K562 (cell line): Measurements from ENCODE around the gene EMID1. TPM values are rescaled to one million over a fixed set of nuclear protein-coding genes. Genes with fewer than 3 reads are reported as not detected.
A peak's percentile ranks its signal among the peaks of the same experiment; 100 is the strongest.

Experiments used
- ATAC-seq: fragments of 200-7000 bp; cut with Tn5 transposase; 3 replicates; pipeline ENCODE4 v1.9.1; 2020; ENCODE audit warnings: moderate library complexity
- BruUV-seq: library from RNA; stranded (reverse); fragments of 400-500 nt; replicated peaks from 2 replicates; lab custom pipeline; 2021; lab: Mats Ljungman, UMichigan
- CTCF ChIA-PET: fragments of 300-600 bp; formaldehyde crosslinking; extraction: SDS; loops from one replicate; lab custom pipeline; 2021; ENCODE audit warnings: low intra/inter-chr PET ratio; lab: Yijun Ruan, JAX
- POLR2A ChIA-PET: fragments of 300-600, 350-650 bp; sonication (Branson Sonifier 250); formaldehyde crosslinking; extraction: SDS; loops from one replicate; lab custom pipeline; 2021; ENCODE audit warnings: antibody characterized with exemption, inconsistent platforms; lab: Yijun Ruan, JAX
- DNase-seq, 4 experiments: peaks; one replicate each; pipeline versions ENCODE4 v3.0.0 to v3.0.0-alpha.2; 2011 to 2018; ENCODE audit warnings: low spot score in 3 of 4, mixed read lengths in 3 of 4; ENCODE audit errors: extremely low read depth in 1 of 4
- FAIRE-seq: peaks from 2 replicates; lab custom pipeline; 2011; peaks lifted over from hg19 to GRCh38; lab: Jason Lieb, UNC
- H2AFZ ChIP-seq: 2 replicates; pipeline ENCODE4 v1.6.0; 2011; ENCODE audit warnings: low read depth, low read length, control low read depth, inconsistent platforms
- H3K27ac ChIP-seq: fragments of 200-600 bp; 3 replicates; pipeline ENCODE4 v1.8.0; 2011; ENCODE audit warnings: low read depth, mild to moderate bottlenecking, control low read depth, inconsistent platforms, low read length, moderate library complexity, mixed read lengths; ENCODE audit errors: extremely low read depth
- H3K27me3 ChIP-seq, 2 experiments: fragments of 300-600 bp in 1 of 2; 2 replicates in 1 of 2; 3 replicates in 1 of 2; pipeline versions ENCODE4 v1.6.0 to v1.8.0; 2011; ENCODE audit warnings: inconsistent platforms in 2 of 2, low read length in 2 of 2, mild to moderate bottlenecking in 1 of 2, mixed read lengths in 1 of 2, moderate library complexity in 1 of 2; ENCODE audit not compliant: control insufficient read depth in 2 of 2, insufficient read depth in 2 of 2
- H3K36me3 ChIP-seq: fragments of 300-600 bp; 3 replicates; pipeline ENCODE4 v1.8.0; 2011; ENCODE audit warnings: mild to moderate bottlenecking, low read length, inconsistent platforms; ENCODE audit not compliant: control insufficient read depth, insufficient read depth
- H3K4me1 ChIP-seq, 2 experiments: fragments of 200-600 bp in 1 of 2; replicated peaks in 1 of 2; 2 replicates in 1 of 2; 3 replicates in 1 of 2; pipeline versions ENCODE4 v1.5.1 to v1.8.0; 2011; ENCODE audit warnings: inconsistent platforms in 2 of 2, low read length in 2 of 2, mild to moderate bottlenecking in 1 of 2, mixed read lengths in 1 of 2, moderate library complexity in 1 of 2; ENCODE audit not compliant: control insufficient read depth in 2 of 2, insufficient read depth in 2 of 2
- H3K4me2 ChIP-seq: 2 replicates; pipeline ENCODE4 v1.6.1; 2011; ENCODE audit warnings: low read length, control low read depth, inconsistent platforms, mixed read lengths; ENCODE audit not compliant: insufficient read depth
- H3K4me3 ChIP-seq: fragments of 200-600 bp; sonication (generic), shearing (Covaris generic); 2 replicates; pipeline ENCODE4 v1.5.1; 2016; ENCODE audit warnings: control low read depth, inconsistent platforms
- H3K79me2 ChIP-seq: fragments of 200-600 bp; 3 replicates; pipeline ENCODE4 v1.8.0; 2011; ENCODE audit warnings: low read length, inconsistent platforms; ENCODE audit not compliant: control insufficient read depth, insufficient read depth
- H3K9ac ChIP-seq, 2 experiments: 2 replicates each; pipeline versions ENCODE4 v1.6.0 to v1.6.1; 2011; ENCODE audit warnings: low read depth in 2 of 2, low read length in 2 of 2, control low read depth in 1 of 2, inconsistent platforms in 1 of 2, mild to moderate bottlenecking in 1 of 2, mixed read lengths in 1 of 2; ENCODE audit not compliant: insufficient read depth in 1 of 2
- H3K9me1 ChIP-seq: one replicate; pipeline ENCODE4 v1.6.0; 2011; ENCODE audit warnings: inconsistent platforms, mild to moderate bottlenecking, low read length, moderate library complexity; ENCODE audit not compliant: control insufficient read depth, insufficient read depth
- H3K9me3 ChIP-seq: replicated peaks from 2 replicates; pipeline ENCODE4 v1.5.1; 2011; ENCODE audit warnings: low read depth, low read length, inconsistent platforms; ENCODE audit not compliant: control insufficient read depth, insufficient read depth
- H4K20me1 ChIP-seq: replicated peaks from 2 replicates; pipeline ENCODE4 v1.6.1; 2011; ENCODE audit warnings: low read length, inconsistent platforms, mixed read lengths; ENCODE audit not compliant: control insufficient read depth, insufficient read depth
- CBX8 ChIP-seq: fragments of 200-600 bp; sonication (generic); IDR thresholded peaks from 2 replicates; pipeline ENCODE4 v1.6.1; 2012; ENCODE audit warnings: borderline replicate concordance, mixed run types, low read depth, mild to moderate bottlenecking, moderate library complexity, mixed read lengths, low read length, control low read depth, inconsistent platforms; ENCODE audit not compliant: poor library complexity, severe bottlenecking; ENCODE audit errors: extremely low read depth
- CHCHD3 ChIP-seq: fragments of 250-450 bp; sonication (Bioruptor Pico); IDR thresholded peaks from 2 replicates; pipeline ENCODE4 v2.1.2; 2022; ENCODE audit warnings: mild to moderate bottlenecking
- FOXJ2 ChIP-seq: fragments of 200-800 bp; sonication (Bioruptor generic); IDR thresholded peaks from 2 replicates; pipeline ENCODE4 v1.6.1; 2016; ENCODE audit warnings: missing genetic modification characterization, missing compliant biosample characterization
- NCOA1 ChIP-seq: fragments of 450-650 bp; IDR thresholded peaks from 2 replicates; pipeline ENCODE4 v1.6.1; 2016; ENCODE audit warnings: low read depth
- NR2F6 ChIP-seq: fragments of 450-650 bp; formaldehyde crosslinking; IDR thresholded peaks from 2 replicates; pipeline ENCODE4 v1.4.0; 2020; ENCODE audit warnings: mild to moderate bottlenecking
- RBM14 ChIP-seq: fragments of 200-400 bp; formaldehyde crosslinking; IDR thresholded peaks from 2 replicates; pipeline ENCODE4 v1.6.1; 2018; ENCODE audit warnings: low read depth, mild to moderate bottlenecking, low read length, moderate library complexity, borderline replicate concordance; ENCODE audit not compliant: insufficient read depth
- TGIF2 ChIP-seq: sonication (generic); formaldehyde crosslinking; IDR thresholded peaks from 2 replicates; pipeline ENCODE4 v1.8.1; 2022; ENCODE audit warnings: mild to moderate bottlenecking, missing genetic modification reagents, moderate library complexity
- ZFP1 ChIP-seq: fragments of 450-650 bp; formaldehyde crosslinking; IDR thresholded peaks from 2 replicates; pipeline ENCODE4 v1.4.0; 2020; ENCODE audit warnings: mild to moderate bottlenecking, mixed read lengths
- WGBS: fragments of 100-300 bp; shearing (Covaris generic); methylation state at CpG from one replicate; pipeline ENCODE4 v1.1.6; 2016; ENCODE audit warnings: low coverage, mixed read lengths; ENCODE audit not compliant: insufficient coverage; ENCODE audit errors: missing lambda C conversion rate; 5-methylcytosine and 5-hydroxymethylcytosine counted together
- in situ Hi-C: fragments of 300-500 bp; cut with MboI; formaldehyde crosslinking; loops from 4 replicates; pipeline ENCODE4 v1.15.0; 2018; ENCODE audit warnings: inconsistent platforms, mixed read lengths
- intact Hi-C: fragments of 100-400 bp; cut with micrococcal nuclease; formaldehyde crosslinking; loops from 2 replicates; pipeline ENCODE4 v1.14.2; 2022
- polyA plus RNA-seq, 8 experiments: library from polyadenylated mRNA; depleted of rRNA in 4 of 8; stranded (reverse) in 5 of 8; unstranded in 3 of 8; fragments of >200 nt; fragmentation: Nextera tagmentation in 2 of 8; fragmentation: Illumina TruSeq in 1 of 8; extraction: Ambion mirVana in 2 of 8; extraction: Trizol in 1 of 8; gene quantifications; 2 replicates each; pipeline versions ENCODE4 v1.2.1 to v1.2.3, GENCODE V29; 2011 to 2014; ENCODE audit warnings: inconsistent platforms in 1 of 8, missing spikeins in 1 of 8
- total RNA-seq, 7 experiments: library from RNA; depleted of rRNA in 6 of 7; stranded (reverse); fragments of >200 nt in 6 of 7; fragmentation: Illumina TruSeq in 2 of 7; extraction: Trizol in 2 of 7; gene quantifications; 2 replicates each; pipeline versions ENCODE4 v1.2.1 to v1.2.3, GENCODE V29; 2011 to 2021; ENCODE audit warnings: low replicate concordance in 1 of 7
- TF ChIP-seq, protein P1 (sequence below): sonication (generic); formaldehyde crosslinking; IDR thresholded peaks from 2 replicates; pipeline ENCODE4 v1.8.0; 2022; ENCODE audit warnings: missing genetic modification reagents, mild to moderate bottlenecking, borderline replicate concordance
- TF ChIP-seq, protein P2 (sequence below): fragments of 450-650 bp; IDR thresholded peaks from 2 replicates; pipeline ENCODE4 v1.6.1; 2016; ENCODE audit warnings: low read depth

Gene EMID1
- total and polyA plus RNA-seq, 9 of the 15 experiments (the other 6 are each of a cell fraction or from before 2014, with no cell fraction given): 0.15 to 7.2 (median 2.7) TPM

DNA sequence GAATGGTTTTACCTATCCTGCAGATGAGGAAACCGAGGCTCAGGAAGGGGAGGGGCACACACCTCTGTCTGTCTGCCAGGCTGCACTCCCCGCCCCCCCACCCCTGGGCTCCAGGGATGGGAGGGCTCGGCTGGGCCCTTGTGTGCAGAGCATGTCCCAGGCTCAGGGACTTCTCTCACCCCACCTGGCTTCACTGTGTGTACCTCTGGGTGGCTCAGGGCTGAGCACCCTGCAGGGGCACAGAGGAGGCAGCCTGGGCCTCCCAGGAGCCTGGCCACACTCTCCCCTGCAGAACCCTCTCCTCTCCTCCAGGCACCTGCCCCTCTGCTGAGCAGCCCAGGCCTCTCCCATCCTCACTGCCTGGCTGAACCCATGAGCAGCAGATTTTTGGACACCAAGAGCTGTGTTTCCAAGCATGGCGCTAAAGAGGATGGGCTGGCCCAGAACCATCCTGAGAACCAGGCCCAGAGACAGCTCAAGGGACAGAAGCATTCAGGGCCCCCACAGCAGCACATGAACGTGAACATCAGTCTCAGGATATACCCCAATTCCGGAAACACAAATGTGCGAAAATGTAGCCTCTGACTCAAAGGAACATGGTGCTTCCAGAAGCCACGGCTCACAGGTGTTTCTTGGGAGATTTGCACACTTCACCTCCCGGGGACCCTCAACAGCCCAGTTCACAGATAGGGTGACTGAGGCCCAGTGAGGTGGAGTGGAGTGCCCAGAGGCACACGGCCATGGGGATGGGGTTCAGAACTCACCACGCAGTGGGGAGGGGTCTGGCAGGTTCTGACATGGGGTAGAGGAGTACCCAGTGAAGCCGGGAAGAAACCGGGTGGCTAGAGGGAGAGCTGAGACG lies 10.5 kb downstream of the EMID1 start:
- Histone ChIP-seq H3K4me2 (no peak overlapping the region), H3K27ac (no peak overlapping the region), H3K27me3 (no peaks in the 10 kb centered on the region), H4K20me1 (no peaks in the 10 kb centered on the region), H3K9me1 (no peaks in the 10 kb centered on the region), H3K36me3 (no peaks in the 10 kb centered on the region), H2AFZ (no peak overlapping the region), H3K79me2 (no peaks in the 10 kb centered on the region), H3K9ac (no peak overlapping the region), H3K4me1 (peaks cover 0 to 7% of the 10 kb centered on the region in 2 experiments; a peak in 1 of 5 replicates), H3K4me3 (no peak overlapping the region), H3K9me3 (no peaks in the 10 kb centered on the region)
- 61% methylated on average over 12 of the region's 14 CpGs for WGBS
- ATAC-seq (no peak), FAIRE-seq (no peak), DNase-seq (peak in 1 of 4 experiments; percentile 4)
- ChIA-PET POLR2A (interaction anchor here (1.0 to 1.2 kb wide), 4 partner anchors 10 to 15 kb away, joined by 3 to 6 read pairs (median 4); partner anchors contain the start of gene EMID1), CTCF (no interaction called here)
- intact Hi-C loops: no loop called here
- in situ Hi-C loops: no loop called here
- no TSS peak for BruUV-seq
- TF ChIP-seq NR2F6 (no peak), ZFP1 (CRISPR knock-in tag) (no peak), CBX8 (no peak), CHCHD3 (CRISPR knock-in tag) (no peak), NCOA1 (no peak), FOXJ2 (no peak), RBM14 (no peak), TGIF2 (CRISPR knock-in tag) (no peak)
- TF ChIP-seq, protein P1, sequence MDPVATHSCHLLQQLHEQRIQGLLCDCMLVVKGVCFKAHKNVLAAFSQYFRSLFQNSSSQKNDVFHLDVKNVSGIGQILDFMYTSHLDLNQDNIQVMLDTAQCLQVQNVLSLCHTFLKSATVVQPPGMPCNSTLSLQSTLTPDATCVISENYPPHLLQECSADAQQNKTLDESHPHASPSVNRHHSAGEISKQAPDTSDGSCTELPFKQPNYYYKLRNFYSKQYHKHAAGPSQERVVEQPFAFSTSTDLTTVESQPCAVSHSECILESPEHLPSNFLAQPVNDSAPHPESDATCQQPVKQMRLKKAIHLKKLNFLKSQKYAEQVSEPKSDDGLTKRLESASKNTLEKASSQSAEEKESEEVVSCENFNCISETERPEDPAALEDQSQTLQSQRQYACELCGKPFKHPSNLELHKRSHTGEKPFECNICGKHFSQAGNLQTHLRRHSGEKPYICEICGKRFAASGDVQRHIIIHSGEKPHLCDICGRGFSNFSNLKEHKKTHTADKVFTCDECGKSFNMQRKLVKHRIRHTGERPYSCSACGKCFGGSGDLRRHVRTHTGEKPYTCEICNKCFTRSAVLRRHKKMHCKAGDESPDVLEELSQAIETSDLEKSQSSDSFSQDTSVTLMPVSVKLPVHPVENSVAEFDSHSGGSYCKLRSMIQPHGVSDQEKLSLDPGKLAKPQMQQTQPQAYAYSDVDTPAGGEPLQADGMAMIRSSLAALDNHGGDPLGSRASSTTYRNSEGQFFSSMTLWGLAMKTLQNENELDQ (CRISPR knock-in tag): no peak
- TF ChIP-seq, protein P2, sequence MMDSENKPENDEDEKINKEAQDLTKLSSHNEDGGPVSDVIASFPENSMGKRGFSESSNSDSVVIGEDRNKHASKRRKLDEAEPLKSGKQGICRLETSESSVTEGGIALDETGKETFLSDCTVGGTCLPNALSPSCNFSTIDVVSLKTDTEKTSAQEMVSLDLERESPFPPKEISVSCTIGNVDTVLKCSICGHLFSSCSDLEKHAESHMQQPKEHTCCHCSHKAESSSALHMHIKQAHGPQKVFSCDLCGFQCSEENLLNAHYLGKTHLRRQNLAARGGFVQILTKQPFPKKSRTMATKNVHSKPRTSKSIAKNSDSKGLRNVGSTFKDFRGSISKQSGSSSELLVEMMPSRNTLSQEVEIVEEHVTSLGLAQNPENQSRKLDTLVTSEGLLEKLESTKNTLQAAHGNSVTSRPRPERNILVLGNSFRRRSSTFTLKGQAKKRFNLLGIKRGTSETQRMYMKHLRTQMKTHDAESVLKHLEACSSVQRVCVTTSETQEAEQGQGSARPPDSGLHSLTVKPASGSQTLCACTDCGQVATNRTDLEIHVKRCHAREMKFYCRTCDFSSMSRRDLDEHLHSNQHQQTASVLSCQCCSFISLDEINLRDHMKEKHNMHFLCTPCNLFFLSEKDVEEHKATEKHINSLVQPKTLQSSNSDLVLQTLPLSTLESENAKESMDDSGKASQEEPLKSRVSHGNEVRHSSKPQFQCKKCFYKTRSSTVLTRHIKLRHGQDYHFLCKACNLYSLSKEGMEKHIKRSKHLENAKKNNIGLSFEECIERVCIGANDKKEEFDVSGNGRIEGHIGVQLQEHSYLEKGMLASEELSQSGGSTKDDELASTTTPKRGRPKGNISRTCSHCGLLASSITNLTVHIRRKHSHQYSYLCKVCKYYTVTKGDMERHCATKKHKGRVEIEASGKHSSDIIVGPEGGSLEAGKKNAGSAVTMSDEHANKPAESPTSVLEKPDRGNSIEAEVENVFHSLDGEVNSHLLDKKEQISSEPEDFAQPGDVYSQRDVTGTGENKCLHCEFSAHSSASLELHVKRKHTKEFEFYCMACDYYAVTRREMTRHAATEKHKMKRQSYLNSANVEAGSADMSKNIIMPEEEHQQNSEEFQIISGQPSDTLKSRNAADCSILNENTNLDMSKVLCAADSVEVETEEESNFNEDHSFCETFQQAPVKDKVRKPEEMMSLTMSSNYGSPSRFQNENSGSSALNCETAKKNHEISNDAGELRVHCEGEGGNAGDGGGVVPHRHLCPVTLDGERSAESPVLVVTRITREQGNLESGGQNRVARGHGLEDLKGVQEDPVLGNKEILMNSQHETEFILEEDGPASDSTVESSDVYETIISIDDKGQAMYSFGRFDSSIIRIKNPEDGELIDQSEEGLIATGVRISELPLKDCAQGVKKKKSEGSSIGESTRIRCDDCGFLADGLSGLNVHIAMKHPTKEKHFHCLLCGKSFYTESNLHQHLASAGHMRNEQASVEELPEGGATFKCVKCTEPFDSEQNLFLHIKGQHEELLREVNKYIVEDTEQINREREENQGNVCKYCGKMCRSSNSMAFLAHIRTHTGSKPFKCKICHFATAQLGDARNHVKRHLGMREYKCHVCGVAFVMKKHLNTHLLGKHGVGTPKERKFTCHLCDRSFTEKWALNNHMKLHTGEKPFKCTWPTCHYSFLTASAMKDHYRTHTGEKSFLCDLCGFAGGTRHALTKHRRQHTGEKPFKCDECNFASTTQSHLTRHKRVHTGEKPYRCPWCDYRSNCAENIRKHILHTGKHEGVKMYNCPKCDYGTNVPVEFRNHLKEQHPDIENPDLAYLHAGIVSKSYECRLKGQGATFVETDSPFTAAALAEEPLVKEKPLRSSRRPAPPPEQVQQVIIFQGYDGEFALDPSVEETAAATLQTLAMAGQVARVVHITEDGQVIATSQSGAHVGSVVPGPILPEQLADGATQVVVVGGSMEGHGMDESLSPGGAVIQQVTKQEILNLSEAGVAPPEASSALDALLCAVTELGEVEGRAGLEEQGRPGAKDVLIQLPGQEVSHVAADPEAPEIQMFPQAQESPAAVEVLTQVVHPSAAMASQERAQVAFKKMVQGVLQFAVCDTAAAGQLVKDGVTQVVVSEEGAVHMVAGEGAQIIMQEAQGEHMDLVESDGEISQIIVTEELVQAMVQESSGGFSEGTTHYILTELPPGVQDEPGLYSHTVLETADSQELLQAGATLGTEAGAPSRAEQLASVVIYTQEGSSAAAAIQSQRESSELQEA: no peak
